Limb (tissue), 2 donors: ENCODE results near the gene WDR6.

Experiments used
- DNase-seq, 2 donors: peaks; one replicate each; pipeline ENCODE4 v3.0.0-alpha.2; 2016; ENCODE audit errors: extremely low spot score in 2 of 2

WDR6 gene

GRCh38 chr3:49007068-49007770, at the start of gene WDR6:
Gene WDR6, plus strand, starts transcription at chr3:49007391. Its CDS starts 41 bp downstream, at chr3:49007432.
- DNase-seq = peak; percentile 95 to 97

- no peak for DNase-seq
These were observed 46.3 kb upstream of the WDR6 start for GRCh38 chr3:48960841-48961413.

- no peak for DNase-seq
These were observed 44.9 kb upstream of the WDR6 start for GRCh38 chr3:48962340-48962739.

GRCh38 chr3:48962939-48963338, 44.3 kb upstream of the WDR6 start:
- no peak for DNase-seq

GRCh38 chr3:48963591-48963990, 43.6 kb upstream of the WDR6 start:
- DNase-seq = no peak

GRCh38 chr3:48966367-48966766, 40.8 kb upstream of the WDR6 start:
- no peak for DNase-seq

- DNase-seq = no peak
These were observed 40.3 kb upstream of the WDR6 start for GRCh38 chr3:48966876-48967361.

GRCh38 chr3:48970586-48970985, 36.6 kb upstream of the WDR6 start:
- no peak for DNase-seq

- no peak for DNase-seq
These were observed 32.9 kb upstream of the WDR6 start for GRCh38 chr3:48974076-48974864.

- no peak for DNase-seq
These were observed 27.7 kb upstream of the WDR6 start for GRCh38 chr3:48979451-48979850.

- DNase-seq = no peak
These were observed 26.9 kb upstream of the WDR6 start for GRCh38 chr3:48980295-48980694.

- DNase-seq = no peak
These were observed 25.2 kb upstream of the WDR6 start for GRCh38 chr3:48982016-48982415.

- no peak for DNase-seq
These were observed 24.5 kb upstream of the WDR6 start for GRCh38 chr3:48982686-48983085.

GRCh38 chr3:48983096-48983495, 24.1 kb upstream of the WDR6 start:
- no peak for DNase-seq

- no peak for DNase-seq
These were observed 22.5 kb upstream of the WDR6 start for GRCh38 chr3:48984663-48985062.

GRCh38 chr3:48985831-48986376, 21.3 kb upstream of the WDR6 start:
- DNase-seq = no peak

- DNase-seq = no peak
These were observed 17.9 kb upstream of the WDR6 start for GRCh38 chr3:48989126-48989795.

GRCh38 chr3:48989796-48990635, 17.2 kb upstream of the WDR6 start, which contains the start of gene P4HTM:
Gene P4HTM, plus strand, starts transcription at chr3:48990241. Its CDS starts 16 bp downstream, at chr3:48990257.
- DNase-seq = peak; percentile 86 to 88

GRCh38 chr3:48990636-48991469, 16.3 kb upstream of the WDR6 start:
- DNase-seq = peak in 1 of 2 donors; percentile 47
